SKM-1 (cell line): Measurements from ENCODE around the gene LTBP1.

Experiments
- DNase-seq: peaks from one replicate; lab custom pipeline; 2025; ENCODE audit not compliant: unreplicated experiment; lab: John Stamatoyannopoulos, UW

LTBP1 gene

GRCh38 chr2:33247365-33247764 is 300.6 kb downstream of the LTBP1 start:
- DNase-seq: no peak

- no peak for DNase-seq
Observed at GRCh38 chr2:33250417-33251029, 303.8 kb downstream of the LTBP1 start.

GRCh38 chr2:33256162-33256755 is 309.5 kb downstream of the LTBP1 start:
- no peak for DNase-seq

- DNase-seq: no peak
Observed at GRCh38 chr2:33258387-33258786, 311.6 kb downstream of the LTBP1 start.

GRCh38 chr2:33262097-33262496 is 315.3 kb downstream of the LTBP1 start:
- DNase-seq: no peak

GRCh38 chr2:33264766-33265165 is 318.0 kb downstream of the LTBP1 start:
- DNase-seq: no peak

- DNase-seq: no peak
Observed at GRCh38 chr2:33265584-33266338, 319.0 kb downstream of the LTBP1 start.

GRCh38 chr2:33266467-33266866 is 319.7 kb downstream of the LTBP1 start:
- no peak for DNase-seq

- DNase-seq: no peak
Observed at GRCh38 chr2:33267043-33267442, 320.3 kb downstream of the LTBP1 start.

GRCh38 chr2:33267756-33268155 is 321.0 kb downstream of the LTBP1 start:
- DNase-seq: no peak

- DNase-seq: no peak
Observed at GRCh38 chr2:33268246-33268831, 321.6 kb downstream of the LTBP1 start.

- no peak for DNase-seq
Observed at GRCh38 chr2:33272001-33272400, 325.2 kb downstream of the LTBP1 start.

GRCh38 chr2:33273479-33273878 is 326.7 kb downstream of the LTBP1 start:
- no peak for DNase-seq

- no peak for DNase-seq
Observed at GRCh38 chr2:33274524-33274923, 327.8 kb downstream of the LTBP1 start.

- DNase-seq: no peak
Observed at GRCh38 chr2:33275689-33276444, 329.1 kb downstream of the LTBP1 start.

- DNase-seq: no peak
Observed at GRCh38 chr2:33277002-33277426, 330.3 kb downstream of the LTBP1 start.

- DNase-seq: no peak
Observed at GRCh38 chr2:33278245-33278943, 331.6 kb downstream of the LTBP1 start.

GRCh38 chr2:33284287-33284686 is 337.5 kb downstream of the LTBP1 start:
- DNase-seq: no peak

- no peak for DNase-seq
Observed at GRCh38 chr2:33287507-33288005, 340.8 kb downstream of the LTBP1 start.

GRCh38 chr2:33288011-33288410 is 341.3 kb downstream of the LTBP1 start:
- DNase-seq: no peak
